HG03039 (cell line): ENCODE results near the gene SURF4.
A peak's percentile ranks its signal among the peaks of the same experiment; 100 is the strongest.

ENCODE experiments used
- ATAC-seq: cut with Tn5 transposase; IDR thresholded peaks from one replicate; pipeline ENCODE4 v1.9.1; 2021; ENCODE audit warnings: mild to moderate bottlenecking, moderate library complexity; ENCODE audit not compliant: unreplicated experiment

The SURF4 gene

DNA sequence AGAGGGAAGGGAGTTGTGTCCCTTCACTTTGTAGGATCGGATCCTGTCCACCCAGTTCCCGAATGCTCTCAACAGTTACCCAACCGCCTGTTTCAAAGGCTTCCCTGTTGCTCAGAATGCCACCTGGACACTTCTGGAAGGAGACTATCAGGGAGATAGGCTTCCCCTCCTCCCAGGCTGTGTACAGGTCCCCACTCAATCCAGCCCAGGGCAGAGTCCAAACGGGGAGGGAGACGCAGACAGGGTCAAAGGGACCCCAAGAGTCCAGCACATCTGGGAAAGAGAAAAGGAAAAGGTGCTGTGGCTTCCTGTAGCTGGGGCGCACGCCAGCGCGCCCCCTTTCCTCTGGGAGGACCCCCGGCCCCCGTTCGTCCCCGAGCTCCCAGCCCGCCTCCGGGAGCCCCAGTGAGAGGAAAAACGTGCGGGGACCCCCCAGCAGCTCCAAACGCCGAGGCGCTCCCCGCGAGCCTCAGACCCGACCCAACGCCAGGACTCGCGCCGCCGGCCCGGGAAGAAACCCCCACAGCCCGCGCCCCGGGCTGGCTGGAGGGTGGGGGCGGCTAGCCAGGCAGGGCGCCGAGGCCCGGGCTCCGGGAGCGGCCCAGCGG lies 640 bp downstream of the SURF4 start:
- no peak for ATAC-seq

DNA sequence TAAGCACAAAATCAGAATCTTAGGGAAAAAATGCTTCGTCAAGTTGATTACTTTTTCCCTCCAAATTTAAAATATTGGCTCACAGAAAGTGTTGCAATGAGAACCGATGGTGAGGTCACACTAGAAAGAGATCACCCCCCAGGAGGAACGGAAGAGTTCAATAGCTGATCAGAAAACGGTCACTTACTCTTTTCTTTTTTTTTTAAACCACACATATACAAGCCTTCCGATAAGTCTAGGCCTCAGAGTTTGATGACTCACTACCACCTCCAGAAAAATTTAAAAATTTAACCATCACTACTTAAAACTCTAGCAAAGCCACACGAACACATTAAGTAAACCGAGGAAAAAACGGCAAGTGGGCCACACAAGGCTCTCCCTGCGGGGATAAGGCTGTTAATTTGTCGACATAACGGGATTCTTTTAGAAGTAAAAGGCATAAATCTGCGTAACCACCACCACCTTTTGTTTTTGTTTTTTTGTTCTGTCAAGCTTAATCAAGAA lies 1.2 kb downstream of the SURF4 start:
- ATAC-seq: no peak

DNA sequence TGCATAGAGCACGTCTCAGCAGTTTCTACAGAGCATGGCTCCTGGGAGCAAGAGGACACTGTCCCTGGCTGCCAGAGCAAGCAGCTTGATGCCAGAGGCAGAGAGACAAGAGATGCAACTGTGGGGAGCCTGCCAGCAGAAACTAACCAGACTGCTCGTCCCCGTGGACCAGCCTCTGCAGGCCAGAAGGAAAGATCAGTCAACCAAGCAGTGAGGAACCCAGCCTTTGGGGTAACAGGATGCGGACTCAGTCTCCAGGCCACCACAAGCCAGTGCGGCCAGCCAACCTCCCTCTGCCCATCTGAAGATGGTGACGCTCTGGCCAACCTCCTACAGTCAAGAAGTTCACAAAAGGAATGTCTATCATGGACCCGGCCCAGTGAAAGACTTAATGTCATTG lies 3.7 kb downstream of the SURF4 start:
- ATAC-seq: no peak

DNA sequence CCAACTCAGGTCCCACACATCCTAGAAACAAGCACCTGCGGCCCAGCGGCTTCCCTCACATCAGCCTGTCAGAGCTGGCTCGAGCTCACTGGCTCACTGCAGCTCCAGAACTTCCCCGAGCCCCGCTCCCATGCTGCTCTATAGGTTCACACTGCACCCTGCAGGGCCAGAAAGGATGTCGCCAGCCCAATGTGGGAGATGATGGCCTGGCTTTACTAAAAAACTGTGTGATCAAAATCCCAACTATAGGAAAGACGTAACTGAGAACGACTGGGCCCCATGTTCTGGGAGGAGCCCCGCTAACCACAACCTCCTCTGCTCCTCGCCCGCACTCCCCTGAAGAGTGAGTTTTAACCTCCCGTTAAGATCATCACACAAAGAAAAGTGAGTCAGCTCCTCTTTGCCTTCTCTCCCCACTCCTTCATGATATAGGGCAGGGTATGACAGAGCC lies 4.6 kb downstream of the SURF4 start:
- ATAC-seq: no peak

DNA sequence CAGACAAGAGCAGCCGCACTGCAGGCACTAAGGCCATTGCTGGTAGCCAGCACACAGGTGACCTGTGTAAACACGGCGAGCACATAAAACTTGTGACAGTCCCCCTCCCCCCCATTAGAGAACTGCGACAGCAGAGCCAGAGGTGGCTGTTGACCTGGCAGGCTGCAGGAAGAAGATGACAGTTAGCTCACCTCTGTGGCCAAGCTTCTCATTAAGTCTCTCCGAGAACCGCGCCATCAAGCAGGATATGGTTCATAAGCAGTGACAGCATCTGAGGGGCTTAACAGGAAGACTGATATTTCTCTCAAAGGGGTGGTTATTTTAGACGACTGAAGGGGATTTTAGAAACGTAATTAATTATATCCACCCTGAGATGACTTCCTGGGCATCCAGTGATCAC lies 5.2 kb downstream of the SURF4 start:
- no peak for ATAC-seq

DNA sequence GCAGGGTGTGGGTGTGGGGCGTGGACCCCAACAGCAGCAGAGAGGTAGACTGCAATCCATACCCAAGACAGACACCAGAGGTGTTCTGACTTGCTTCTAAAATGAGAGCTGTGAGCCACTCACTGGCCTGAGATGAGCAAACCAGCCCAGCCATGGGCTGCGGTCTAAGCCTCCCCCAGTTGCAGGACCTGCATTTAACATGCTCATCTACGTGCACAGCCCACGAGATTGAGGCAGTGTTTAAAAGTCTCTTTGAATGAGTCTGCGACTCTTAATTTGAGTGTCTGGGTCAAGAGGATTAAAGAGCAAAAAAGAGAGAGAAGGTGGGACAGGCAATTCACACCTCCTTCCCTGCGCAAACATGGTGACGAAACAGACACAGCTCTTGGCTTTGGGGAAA lies 5.9 kb downstream of the SURF4 start:
- ATAC-seq: no peak

DNA sequence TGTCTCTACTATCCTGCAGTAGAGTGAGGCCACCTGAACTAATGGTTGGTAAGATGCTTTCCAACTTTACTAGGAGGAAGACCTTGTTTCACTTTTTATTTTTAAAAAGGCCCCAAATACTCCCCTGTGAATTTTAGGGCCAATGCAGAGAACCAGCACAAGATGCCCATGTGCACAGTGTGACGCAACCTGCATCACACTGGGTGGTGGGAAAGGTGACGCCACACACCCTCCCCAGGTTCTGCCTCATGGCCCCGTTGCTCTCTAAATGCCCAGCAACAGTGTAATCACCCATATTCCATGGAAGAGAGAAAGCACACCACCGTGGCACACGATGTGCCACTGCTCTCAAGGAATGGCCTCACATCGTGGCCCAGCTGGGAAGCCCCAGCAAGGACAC lies 6.4 kb downstream of the SURF4 start:
- ATAC-seq: no peak

DNA sequence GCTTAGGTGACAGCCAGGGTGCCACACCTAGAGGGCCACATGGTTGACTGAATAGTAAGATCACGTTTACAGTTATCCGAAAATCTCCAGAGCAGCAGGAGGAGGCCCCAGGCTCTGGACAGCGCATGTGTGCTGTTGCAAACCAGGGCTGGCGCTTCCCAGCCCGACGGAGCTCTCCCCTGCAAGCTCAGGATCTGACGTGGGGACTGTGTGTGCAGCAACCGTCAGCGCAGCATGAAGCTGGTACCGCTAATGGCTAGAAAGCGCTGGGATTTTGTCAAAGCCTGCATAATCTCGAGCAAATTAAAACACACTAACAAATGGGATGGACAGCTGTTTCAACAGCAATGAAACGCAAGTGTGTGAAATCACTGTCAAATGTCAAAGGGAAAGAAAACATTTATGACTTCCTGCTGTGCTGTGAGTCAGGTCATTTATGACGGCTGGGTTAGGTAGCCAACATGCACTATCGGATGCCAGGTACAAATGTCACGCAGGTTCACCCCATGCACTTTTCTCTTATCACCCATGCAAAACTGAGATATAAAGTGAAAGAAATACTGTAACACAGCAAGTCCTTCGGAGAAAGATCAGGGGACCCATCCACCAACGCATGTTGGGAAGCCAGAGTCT lies 7.5 kb downstream of the SURF4 start:
- no peak for ATAC-seq

DNA sequence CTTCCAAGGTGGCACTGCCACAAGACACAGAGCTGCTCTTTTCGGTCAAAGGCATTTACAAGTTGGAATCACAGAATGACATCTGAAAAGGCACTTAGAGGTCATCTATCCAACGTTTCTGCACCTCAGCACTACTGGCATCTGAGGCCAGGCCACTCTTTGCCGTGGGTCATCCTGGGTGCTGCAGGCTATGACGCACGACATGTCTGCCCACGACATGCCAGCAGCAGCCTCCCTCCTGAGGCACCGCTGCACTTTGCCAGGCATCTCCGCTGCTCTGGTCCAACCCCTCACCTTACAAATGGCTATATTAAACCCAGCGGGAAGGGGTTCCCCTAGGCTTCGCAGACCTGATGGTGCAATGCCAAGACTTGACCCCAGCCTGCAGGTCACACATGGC lies 8.1 kb downstream of the SURF4 start:
- no peak for ATAC-seq

DNA sequence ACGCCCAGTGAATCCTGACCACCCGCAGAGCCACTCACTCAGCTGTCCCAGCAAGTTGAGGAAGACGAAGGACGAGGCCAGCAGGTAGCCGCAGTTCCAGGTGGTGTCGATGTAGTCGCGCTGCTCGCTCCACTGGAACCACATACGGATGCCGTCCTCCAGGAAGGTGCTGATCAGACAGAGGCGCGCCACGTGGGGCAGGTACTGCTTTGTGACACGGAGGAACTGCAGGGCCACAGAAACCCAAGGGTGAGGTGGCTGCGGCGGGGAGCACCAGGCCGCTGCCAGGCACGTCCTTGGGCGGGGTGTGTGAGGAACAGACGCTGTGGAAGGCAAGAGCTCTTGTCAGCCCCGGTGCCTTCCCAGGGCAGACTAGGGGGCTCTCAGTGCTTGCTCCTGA lies 8.6 kb downstream of the SURF4 start:
- no peak for ATAC-seq

DNA sequence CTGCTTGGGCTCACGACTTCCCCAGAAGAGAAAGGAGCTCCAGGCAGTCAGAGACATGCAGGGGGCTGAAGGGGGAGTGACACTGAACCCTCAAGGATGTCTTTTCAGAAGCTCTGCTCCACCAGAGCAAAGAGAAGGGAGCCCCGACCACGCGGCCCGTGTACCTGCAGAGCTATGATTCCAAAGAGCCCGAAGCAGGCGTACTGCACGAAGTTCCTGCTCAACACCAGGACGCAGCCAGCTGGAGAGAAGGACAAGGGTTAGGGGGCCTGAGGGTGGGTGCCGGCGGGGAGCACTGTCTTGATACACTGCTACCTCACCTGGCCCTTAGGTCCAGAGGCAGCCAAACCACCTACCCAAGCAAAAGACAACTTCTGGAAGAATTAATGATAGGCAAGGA lies 9.4 kb downstream of the SURF4 start:
- ATAC-seq: no peak

DNA sequence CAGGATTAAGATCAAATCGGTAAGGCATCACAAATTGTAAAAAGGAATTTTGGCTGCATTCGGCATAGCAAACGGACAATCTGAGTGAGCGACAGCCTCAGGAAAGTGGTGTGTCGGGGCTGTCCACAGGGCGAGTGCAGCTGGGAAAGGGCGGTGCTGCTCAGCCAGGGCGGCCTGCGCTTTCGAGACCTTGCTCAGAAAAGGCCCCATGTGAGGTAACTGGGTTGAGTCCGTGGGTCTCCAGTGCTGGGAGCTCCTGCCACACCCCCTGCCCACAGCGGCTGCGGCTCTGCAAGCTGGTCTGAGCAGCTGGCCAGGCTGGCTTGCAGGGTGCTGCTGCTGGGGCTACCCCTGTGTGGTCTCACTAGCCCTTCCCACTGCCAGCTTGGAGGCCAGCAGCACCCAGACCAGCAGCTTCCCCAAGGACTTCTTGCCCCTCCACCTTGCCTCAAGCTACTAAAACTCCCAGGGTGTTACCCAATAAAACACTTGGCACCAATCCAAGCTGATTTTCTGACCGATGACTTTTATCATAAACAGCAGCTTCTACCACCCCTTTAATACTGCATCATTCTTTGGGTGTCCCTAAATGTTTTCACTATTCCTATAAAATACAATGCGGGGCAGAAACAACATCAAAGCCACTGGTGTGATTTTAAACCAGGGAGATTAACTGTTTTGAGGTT lies 13.4 kb downstream of the SURF4 start:
- ATAC-seq: no peak

DNA sequence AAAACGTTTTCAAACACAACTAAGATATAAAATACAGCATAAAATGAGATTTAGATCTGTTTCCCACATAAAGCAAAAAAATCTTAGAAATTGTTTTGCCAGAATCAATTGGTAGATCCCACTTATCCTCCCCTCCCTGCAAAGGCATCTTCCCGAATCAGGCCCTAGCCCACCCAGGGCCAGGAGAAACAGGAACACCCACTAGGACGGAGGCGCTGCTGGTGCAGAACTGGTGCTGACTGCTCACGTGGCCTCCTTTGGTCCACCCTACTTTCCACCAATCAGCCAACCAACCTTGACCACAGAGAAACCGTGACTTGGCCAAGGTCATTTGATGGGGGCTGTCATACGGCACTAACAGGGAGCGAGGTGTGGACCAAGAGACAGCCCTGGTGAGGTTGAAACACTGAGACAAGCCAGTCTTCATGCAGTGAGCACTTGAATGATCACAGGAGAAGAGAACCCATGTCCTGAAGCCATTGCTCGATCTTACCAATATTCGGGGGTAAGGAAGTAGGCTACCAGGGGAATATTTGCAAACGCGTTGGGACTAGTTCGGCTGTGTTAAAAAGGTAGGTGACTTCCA lies 14.3 kb downstream of the SURF4 start:
- ATAC-seq: no peak

DNA sequence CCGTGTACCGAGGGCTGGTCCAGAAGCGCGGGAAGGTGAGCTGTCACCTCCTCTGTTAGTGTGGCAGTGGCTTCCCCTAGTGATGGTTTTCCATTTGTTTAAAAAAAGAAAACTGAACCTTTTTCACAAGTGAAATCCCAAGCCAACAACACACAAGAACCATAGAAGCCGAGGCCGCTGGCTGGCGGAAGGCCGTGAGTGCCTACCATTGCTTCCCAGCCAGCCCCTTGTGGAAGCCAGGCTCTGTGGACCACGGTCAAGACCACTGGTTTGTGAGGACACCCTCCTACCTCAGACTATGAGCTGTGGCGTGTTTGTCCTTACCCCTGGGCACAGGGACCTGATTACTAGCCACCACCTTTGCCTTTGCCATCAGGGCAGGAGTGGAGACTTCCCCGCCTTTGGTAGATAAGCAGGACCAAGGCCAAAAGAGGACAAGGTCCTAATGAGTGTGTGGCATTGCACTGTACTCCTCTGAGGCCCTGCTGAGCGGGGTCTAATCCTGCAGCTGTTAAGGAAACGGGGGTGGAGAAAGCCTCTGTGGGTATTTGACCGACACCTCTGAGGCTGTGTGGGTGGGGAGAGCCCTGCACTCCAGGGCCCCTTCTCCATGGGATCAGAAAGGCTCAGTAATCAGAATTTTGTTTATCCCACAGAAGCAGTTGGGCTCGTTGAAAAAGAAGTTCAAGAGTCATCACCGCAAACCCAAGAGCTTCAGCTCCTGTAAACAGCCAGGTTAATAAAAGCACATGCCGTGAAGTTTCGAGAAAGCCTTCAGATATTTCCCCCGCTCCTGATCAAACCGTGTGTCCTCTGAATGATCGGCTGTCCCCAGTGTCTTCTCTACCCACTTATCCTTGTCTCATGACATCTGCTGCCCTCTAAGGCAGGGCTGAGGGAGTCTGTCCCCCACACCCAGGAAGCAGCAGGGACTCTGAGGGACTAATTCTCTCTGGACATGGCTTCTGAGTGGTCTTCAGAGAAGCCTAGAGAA lies 15.2 kb downstream of the SURF4 start:
- ATAC-seq: no peak

DNA sequence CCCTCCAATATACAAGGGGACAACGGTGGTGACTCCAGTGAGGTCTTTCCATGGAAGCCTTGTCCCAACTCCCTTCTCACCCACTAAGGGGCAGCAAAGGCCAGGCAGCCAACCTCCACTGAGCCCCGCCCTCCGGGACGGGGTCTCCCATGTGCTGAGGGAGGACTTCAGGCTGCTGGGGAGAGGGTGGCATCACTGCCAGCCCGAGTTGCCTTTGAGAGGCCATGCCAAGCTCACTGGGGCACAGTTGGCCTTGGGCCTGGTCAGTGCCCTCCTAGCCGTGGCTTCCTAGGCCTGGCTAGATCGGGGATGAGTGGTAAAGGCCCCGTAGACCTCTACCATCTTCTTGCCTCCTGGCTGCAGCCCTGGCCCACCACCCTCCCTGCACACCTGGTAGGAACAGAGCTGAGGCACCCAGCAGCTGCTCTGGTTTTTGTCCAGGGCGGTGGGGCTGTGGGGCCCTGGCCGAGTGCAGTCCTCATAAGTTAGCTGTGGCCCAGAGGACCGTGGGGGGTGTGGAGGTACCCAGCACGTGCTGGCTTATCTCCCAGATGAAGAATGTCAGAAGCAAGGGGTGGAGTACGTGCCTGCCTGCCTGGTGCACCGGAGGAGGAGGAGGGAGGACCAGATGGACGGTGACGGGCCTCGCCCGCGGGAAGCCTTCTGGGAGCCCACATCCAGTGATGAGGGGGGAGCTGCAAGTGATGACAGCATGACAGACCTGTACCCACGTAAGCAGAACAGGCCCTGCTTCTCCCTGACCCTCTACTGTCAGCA lies 16.3 kb downstream of the SURF4 start:
- no peak for ATAC-seq

DNA sequence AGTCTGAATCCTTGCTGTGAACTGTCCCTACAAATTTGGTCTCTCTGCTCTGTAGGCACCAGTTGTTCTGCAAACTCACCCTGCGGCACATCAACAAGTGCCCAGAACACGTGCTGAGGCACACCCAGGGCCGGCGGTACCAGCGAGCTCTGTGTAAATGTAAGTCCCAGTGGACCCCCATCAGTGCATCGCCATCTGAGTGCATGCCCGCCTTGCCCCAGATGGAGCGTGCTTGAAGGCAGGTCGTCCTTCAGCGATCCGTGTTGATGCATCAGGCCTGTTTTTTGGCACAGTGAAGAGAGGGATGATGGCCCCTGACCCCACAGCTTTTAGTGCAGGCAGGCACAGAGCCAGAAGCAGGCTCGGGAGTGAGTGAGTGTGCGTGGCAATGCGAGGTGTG lies 18.2 kb downstream of the SURF4 start:
- no peak for ATAC-seq

DNA sequence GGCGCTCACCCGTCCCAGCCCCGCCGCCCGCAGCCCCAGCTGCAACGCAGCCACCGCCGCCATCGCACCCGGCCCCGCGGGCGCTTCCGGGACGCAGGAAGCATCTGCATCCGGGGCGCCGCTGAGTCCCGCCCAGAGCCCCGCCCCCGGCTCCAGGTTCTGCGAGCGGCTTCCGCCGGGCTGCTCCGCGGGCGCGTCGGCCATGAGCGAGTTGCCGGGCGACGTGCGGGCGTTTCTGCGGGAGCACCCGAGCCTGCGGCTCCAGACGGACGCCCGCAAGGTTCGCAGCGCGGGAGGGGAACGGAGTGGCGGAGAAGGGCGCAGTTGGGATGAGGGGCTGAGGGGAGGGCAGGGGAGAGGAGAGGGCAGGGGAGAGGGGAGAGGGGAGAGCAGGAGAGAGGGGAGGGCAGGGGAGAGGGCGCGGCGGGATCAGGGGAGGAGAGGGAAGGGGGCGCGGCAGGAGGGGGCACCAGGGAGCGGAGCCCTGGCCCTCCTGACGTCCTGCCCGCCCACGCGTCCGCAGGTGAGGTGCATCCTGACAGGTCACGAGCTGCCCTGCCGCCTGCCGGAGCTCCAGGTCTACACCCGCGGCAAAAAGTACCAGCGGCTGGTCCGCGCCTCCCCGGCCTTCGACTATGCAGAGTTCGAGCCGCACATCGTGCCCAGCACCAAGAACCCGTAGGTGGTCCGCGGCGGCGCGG lies 19.3 kb downstream of the SURF4 start, which contains the start of the genes SURF1 and SURF2:
Gene SURF1 (minus strand): TSS at position 97 of the 701 bp plus-strand sequence. CDS start 34 bp downstream, at position 63.
Gene SURF2 (plus strand): TSS at position 160 of the 701 bp plus-strand sequence. CDS start 43 bp downstream, at position 203.
- peak; percentile 52 for ATAC-seq

DNA sequence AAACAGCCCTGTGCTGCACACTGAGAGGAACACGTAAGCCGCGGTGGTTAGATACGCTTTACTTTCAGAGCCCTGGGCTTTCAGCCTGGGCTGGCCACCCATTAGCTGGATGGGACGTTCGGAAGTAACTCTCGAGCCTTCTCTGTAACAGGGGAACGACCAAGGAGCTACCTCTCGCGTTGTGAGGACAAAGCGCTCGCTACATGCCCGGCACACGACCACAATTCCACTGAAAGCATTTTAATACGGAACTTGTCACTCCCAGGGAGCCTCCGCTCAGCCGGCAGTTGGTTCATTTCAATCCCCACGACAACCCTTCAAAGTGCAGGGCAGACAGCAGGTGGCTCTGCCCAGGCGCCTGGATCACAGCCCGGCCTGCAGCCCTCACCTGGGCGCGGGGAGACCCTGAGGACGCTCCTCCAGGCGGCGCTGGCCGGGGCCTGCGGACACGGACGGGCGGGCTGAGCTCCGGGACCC lies 19.9 kb downstream of the SURF4 start:
- ATAC-seq: peak; percentile 24

DNA sequence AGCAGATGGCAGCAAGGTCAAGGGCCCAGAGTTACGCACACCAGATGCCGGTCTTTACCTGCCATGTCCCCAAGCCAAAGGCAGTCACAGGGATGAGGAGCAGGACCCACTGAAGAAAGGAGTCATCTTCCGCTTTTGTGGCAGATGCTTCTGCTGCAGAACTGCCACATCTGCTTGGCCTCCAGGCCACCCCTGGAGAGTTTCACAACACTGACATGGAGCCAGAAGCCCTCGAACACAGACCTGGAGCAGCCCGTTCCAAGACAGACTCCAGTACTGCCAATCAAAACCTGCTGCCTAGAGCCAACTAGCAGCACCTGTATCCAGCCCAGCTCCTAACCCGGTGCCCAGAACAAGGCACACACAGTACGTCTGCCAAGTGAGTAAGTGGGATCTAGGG lies 21.1 kb downstream of the SURF4 start:
- no peak for ATAC-seq
